Umbilical cord (tissue), 2 donors: Measurements from ENCODE around the gene FRMD3. TPM values are rescaled to one million over a fixed set of nuclear protein-coding genes. Genes with fewer than 3 reads are reported as not detected.
"Not testable (repeated sequence)": the region's sequence is repeated elsewhere in the genome, so short reads cannot be mapped to it uniquely, and the experiment has no call there.

Source experiments
- DNase-seq: peaks from one replicate; pipeline ENCODE4 v3.0.0-alpha.2; 2015; ENCODE audit warnings: low spot score
- total RNA-seq: library from RNA; depleted of rRNA; stranded (reverse); fragments of >200 nt; gene quantifications from one replicate; pipeline ENCODE4 v1.2.3, GENCODE V29; 2014; ENCODE audit warnings: low replicate concordance; ENCODE audit not compliant: insufficient read depth

FRMD3 gene
- total RNA-seq, 1 donor from 2014 or later, result 51.3 TPM

DNA sequence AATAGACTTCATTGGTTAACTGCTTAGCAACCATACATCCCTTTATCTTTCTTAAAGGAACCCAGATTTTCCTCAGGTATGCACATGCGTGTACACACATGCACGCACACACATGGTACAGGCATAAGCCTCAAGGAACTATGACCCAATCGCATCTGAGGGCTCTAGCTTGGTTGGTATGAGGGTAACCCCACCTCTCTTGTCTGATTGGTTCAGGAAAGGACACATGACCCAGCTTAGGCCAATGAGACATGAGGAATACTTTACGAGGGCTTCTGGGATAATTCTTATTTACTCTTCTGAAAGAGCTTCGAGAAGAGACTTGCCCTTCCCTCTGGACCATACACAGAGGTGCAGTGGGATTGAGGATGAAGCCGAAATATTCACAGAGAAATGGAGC lies 141.9 kb downstream of the FRMD3 start:
- no peak for DNase-seq

DNA sequence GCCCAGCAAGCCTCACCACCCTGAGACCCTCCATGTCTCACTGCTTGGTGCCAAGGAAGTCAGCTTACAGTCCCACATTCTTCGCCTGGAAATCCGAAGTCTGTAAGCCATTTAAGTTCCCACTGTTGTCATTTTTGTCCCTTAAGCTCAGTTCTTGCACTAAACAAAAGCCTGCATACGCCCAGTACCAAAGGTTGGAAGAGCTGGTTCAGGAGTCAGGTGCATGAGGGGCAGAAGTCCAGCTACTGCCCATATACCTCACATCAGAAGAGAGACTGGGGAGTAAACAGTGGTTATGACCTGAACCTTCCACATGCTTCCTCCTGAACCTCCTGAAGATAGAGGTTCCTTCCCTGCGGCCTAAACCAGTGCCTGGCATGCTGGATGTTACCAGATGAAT lies 146.0 kb downstream of the FRMD3 start:
- DNase-seq, result no peak

DNA sequence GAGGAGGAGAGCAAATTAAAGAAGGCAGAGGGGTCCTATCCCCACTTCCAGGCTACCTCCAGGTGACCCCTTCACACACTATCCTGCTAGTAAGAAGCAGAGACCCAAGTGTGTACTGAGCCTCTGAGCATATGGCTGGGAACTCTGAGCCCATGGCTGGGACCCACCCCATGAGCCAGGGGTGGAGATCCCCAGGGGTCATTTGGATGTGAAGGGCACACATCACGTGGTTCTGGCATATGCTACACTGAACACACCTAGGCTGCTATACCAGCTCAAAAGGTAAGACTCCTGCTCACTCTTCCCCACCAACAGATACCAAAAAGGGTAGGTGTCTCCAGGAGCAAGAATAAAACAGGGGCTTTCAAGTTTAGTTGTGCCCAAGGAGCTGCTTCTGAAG lies 149.9 kb downstream of the FRMD3 start:
- no peak for DNase-seq

DNA sequence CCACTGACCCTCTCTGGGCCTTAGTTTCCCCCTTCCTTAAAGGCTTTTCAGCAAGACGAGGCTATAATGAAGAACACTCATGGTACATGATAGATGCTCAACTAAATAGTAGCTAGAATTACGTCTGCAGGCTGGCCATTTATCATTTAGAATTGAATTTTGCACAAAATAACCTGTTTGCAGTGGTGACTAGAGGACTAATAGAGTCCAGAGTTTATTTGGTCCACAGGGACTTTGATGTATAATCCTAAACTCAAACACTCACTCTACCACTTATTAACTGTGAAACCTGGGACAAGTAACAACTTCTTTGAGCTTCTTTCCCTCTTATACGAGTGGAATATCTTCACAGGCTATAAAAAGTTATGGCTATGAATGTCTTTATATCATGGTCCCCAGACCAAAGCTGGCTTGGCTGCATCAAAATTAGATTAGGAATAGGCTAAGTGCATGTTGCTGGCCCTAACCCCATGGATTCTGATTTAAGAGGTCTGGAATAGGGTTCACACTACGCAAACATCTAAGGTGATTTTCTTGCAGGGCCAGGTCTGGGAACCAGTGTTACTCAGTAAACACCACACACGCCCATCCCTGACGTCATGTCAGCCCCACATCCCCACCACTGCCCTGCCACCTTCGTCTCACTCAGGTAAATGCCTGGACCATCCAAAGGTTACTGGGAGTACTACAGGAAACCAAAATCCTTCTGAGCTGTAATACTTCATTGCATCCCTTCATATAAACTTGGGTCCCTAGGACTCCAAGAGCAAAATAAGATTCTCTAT lies 150.6 kb downstream of the FRMD3 start:
- DNase-seq, result no peak

GRCh38 chr9:83385317-83385716 lies 152.9 kb downstream of the FRMD3 start:
- no peak for DNase-seq

GRCh38 chr9:83384214-83384613 lies 154.0 kb downstream of the FRMD3 start:
- no peak for DNase-seq

DNA sequence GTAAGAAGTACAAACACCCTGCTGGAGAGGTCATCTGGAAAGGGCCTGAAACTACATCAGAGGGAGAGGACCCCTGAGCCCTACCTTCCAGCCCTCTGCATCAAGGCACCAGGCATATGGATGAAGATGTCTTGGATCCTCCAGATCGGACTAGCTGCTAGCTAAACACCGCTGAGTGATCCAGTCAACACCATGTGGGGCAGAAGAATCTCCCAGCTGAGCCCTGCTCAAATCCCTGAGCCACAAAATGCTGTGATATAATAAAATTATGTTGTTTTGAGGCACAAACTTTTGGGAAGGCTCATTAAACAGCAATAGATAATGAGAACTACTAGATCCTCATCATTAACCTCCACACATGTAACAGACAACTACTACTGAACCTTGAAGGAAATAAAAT lies 155.2 kb downstream of the FRMD3 start:
- DNase-seq, result no peak

DNA sequence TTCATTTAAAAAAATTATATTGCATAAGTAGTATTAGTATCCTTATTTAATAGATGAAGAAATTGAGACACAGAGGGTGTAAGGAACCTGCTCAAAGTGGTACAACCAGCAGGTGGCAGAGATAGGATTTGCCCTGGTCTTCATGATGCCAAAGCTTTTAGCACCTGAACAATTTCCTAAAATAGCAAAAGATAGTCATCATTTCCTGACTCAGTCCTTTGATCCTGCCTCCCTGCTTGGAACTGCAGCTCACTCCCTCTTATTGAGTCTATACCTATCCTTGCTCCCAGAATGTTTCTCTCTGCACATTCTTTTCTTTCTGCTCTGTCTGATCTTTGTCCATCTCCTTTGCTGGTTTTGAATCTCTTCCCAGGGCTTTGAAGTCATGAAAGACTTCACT lies 155.8 kb downstream of the FRMD3 start:
- DNase-seq, result no peak

GRCh38 chr9:83379045-83379444 lies 159.2 kb downstream of the FRMD3 start:
- no peak for DNase-seq

GRCh38 chr9:83372957-83373356 lies 165.2 kb downstream of the FRMD3 start:
- DNase-seq, result peak; percentile 8

DNA sequence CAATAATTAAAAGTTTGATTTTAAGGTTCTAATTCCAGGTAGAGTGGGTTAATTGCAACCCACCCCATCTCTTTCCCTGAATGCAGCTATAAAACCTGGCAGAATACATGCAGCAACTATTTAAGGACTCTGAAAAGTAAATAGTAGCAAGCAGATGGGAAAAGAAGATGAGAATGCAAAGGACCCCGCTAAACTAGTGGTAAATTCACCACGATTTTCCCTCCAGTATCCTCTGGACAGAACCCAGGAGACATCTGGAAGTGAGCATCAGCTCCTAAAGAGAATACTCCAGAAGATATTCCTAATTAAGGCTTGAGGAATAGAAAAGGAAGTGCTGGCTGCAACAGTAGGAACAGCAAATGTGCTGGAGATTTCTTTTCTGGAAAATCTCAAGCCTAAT lies 170.9 kb downstream of the FRMD3 start:
- DNase-seq, result no peak

- DNase-seq, result no peak
Measured at GRCh38 chr9:83362341-83362995, 175.7 kb downstream of the FRMD3 start.

DNA sequence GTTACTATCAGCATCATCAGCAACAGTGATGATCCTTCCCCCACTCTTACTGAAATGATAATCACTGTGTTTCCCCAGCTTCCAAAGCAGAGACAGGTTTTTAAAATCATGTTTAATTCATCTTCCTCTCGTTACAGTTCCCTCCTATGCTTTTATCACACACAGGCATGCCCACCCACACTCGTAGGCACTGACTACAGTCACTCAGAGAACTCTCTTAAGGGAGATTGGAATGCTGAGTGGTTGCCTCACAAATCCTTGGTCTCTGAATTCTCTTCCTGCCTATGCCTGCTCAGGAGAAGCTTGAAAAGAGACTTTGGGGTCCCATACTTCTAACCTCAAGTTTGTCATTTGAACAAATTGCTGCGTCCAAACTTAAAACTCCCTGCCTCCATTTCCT lies 179.2 kb downstream of the FRMD3 start:
- DNase-seq, result no peak

DNA sequence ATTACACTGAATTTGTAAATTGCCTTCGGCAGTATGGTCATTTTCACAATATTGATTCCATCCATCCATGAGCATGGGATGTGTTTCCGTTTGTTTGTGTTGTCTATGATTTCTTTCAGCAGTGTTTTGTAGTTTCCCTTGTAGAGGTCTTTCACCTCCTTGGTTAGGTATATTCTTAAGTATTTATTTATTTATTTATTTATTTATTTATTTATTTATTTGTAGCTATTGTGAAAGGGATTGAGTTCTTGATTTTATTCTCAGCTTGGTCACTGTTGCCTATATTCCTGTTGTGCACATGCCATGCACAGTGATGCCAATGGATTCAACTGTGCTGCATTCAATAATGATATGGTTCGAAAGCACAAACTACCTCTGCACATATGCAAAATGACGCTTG lies 179.7 kb downstream of the FRMD3 start:
- not testable (repeated sequence) for DNase-seq

GRCh38 chr9:83355729-83356151 lies 182.5 kb downstream of the FRMD3 start:
- DNase-seq, result no peak

- DNase-seq, result no peak
Measured at GRCh38 chr9:83355024-83355444, 183.2 kb downstream of the FRMD3 start.

DNA sequence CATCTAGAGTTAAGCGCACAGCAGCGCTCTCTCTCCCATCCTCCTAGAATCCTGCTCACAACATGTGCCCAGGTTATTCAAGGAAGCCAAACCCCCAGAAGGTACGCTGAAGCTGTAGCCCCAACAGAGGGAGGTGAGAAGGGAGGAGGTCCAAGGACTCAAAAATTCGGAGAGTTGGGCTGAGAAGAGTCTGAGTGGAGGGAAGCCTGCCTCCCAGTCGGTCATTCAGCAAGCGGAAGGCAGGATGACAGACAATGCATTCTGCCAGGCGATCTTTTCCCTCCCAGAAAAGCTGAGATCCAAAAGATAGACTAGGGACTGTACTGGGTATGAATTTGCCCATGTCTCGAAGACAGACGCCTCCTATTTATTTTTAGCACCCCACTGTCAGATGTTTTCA lies 189.2 kb downstream of the FRMD3 start:
- DNase-seq, result no peak

GRCh38 chr9:83346655-83347420 lies 191.4 kb downstream of the FRMD3 start:
- DNase-seq, result peak; percentile 56

- DNase-seq, result peak; percentile 51
Measured at GRCh38 chr9:83343366-83343999, 194.7 kb downstream of the FRMD3 start.

GRCh38 chr9:83342731-83343130 lies 195.5 kb downstream of the FRMD3 start:
- DNase-seq, result no peak

DNA sequence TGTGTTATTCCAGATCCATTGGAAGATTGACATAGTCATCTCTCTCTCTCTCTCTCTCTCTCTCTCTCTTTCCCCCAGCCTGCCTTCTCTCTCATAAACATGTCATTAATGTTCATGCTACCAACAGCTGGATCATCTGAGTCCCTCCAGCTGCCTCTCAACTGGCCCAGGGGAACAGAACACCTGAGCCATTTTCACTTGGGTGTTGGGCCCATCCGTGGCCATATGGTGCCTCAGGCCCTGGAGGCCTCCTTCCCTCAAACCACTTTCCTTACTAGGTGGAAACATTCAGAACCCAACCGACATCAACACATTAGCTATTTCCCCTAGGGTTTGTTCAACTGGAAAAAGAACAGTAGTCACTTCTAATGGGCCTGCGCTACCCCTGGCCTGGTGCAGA lies 196.2 kb downstream of the FRMD3 start:
- no peak for DNase-seq

- no peak for DNase-seq
Measured at GRCh38 chr9:83340451-83340850, 197.8 kb downstream of the FRMD3 start.
